Measurements from ENCODE around the gene MYO1B. TPM values are rescaled to one million over a fixed set of nuclear protein-coding genes. Genes with fewer than 3 reads are reported as not detected.

MYO1B gene
- total RNA-seq, 6 experiments from 2014 or later = 214 to 254 (median 236) TPM

DNA sequence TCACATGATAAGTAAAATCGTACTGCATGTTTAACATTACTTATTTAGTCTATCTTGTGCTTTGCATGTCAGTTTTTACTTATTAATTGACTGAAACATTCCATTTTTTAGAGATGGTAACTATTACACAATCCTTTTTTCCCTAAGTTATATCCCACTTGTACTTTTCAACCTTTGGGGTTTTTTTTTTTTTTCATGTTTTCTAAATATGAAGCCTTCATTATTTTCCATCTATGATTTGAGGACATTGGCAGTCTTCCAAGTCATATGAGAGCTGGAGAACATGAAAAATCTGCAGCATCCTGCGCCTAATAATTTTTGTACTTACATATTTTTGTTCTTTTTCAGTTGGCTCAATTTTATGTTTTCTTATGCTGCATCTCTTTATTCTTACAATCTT lies 113.9 kb downstream of the MYO1B start:
- 0 out of 2 replicates have a peak overlapping the region, but pooled peaks have one; percentile 18 for H3K27ac Mint-ChIP-seq
- H3K9me3 Mint-ChIP-seq = peaks cover 11% of the 10 kb centered on the region; the same call in 1 of the 2 replicates
- H3K4me1 Mint-ChIP-seq (ENCODE audit: low read depth) = peaks cover 49% of the 10 kb centered on the region
- H3K27me3 Mint-ChIP-seq (ENCODE audit: insufficient read depth) = no peaks in the 10 kb centered on the region; the same call in 1 of the 2 replicates
- no peak overlapping the region for H3K4me3 Mint-ChIP-seq
- TF ChIP-seq, protein P1, sequence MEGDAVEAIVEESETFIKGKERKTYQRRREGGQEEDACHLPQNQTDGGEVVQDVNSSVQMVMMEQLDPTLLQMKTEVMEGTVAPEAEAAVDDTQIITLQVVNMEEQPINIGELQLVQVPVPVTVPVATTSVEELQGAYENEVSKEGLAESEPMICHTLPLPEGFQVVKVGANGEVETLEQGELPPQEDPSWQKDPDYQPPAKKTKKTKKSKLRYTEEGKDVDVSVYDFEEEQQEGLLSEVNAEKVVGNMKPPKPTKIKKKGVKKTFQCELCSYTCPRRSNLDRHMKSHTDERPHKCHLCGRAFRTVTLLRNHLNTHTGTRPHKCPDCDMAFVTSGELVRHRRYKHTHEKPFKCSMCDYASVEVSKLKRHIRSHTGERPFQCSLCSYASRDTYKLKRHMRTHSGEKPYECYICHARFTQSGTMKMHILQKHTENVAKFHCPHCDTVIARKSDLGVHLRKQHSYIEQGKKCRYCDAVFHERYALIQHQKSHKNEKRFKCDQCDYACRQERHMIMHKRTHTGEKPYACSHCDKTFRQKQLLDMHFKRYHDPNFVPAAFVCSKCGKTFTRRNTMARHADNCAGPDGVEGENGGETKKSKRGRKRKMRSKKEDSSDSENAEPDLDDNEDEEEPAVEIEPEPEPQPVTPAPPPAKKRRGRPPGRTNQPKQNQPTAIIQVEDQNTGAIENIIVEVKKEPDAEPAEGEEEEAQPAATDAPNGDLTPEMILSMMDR (IDR thresholded peaks at IDR 0.05) = no peak
- DNase-seq = no peak
- H3K36me3 Mint-ChIP-seq (ENCODE audit: low read depth) = peaks cover 70% of the 10 kb centered on the region

DNA sequence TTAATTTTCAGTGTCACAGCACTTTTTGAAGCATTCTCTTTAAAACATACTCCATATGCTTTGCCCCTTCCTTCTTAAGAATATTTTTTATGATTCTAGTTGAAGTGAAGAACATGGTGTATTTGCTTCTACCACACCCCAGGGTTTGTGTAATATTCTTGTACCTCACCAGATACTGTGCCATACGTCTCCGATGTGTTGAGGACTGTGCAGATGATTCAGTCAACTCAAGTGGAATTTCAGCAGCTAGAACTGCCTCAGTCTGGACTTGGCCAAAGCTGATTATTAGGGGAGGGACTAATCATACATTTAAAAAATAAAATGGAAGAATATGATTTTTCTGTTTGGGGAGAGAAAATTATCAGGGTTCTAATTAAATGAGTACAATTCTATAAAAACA lies 115.7 kb downstream of the MYO1B start:
- peaks cover 5% of the 10 kb centered on the region for H3K27me3 Mint-ChIP-seq (ENCODE audit: insufficient read depth)
- TF ChIP-seq, protein P1 (IDR thresholded peaks at IDR 0.05) = no peak
- peaks cover 72% of the 10 kb centered on the region for H3K36me3 Mint-ChIP-seq (ENCODE audit: low read depth)
- H3K9me3 Mint-ChIP-seq = no peaks in the 10 kb centered on the region; the same call in 1 of the 2 replicates
- H3K4me3 Mint-ChIP-seq = no peak overlapping the region
- H3K27ac Mint-ChIP-seq = 0 out of 2 replicates have a peak overlapping the region, but pooled peaks have one; percentile 42
- DNase-seq = no peak
- peaks cover 60% of the 10 kb centered on the region for H3K4me1 Mint-ChIP-seq (ENCODE audit: low read depth)

DNA sequence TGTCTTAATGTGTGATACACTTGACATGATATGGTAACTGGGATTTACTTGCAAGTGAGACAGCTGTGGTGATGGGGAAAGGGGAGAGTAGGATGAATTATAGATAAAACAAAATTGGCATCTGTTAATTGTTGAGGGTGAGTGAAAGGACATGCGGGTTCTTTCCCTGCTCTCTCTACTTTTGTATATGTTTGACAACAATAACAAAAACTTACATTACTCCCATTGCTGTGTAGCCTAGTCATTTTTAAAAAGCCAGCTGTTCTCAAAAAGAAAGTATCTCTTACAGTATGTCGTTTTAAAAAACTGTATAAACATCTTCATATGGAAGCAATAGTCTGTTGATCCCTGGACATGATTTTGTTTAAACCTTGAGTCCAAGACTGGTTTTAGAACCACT lies 117.6 kb downstream of the MYO1B start:
- no peak for DNase-seq
- Mint-ChIP-seq H3K4me3 (no peak overlapping the region), H3K36me3 (ENCODE audit: low read depth) (peaks cover 69% of the 10 kb centered on the region), H3K4me1 (ENCODE audit: low read depth) (peaks cover 76% of the 10 kb centered on the region), H3K27ac (peak overlapping the region; percentile 47; the same call in 1 of the 2 replicates), H3K9me3 (no peaks in the 10 kb centered on the region), H3K27me3 (ENCODE audit: insufficient read depth) (peaks cover 15% of the 10 kb centered on the region)
- TF ChIP-seq, protein P1 (IDR thresholded peaks at IDR 0.05) = no peak

DNA sequence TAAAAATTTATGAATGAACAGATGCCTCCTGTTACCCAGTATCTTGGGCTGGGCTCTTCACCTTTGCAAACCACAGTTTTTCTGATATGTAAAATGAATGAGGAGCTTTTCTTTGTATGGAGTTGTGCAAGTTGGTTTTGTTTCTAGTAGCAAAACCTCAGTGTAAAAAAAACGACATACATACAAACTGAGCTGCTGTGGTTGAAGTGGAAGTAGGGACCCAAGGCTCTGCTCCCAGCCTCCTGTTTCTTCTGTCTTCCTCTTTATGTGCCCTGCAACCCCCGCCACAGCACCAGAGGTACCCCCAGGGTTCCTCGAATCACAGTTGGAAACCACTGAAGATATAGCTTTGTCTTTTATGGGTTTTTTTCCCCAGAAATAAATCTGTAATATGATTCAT lies 118.1 kb downstream of the MYO1B start:
- Mint-ChIP-seq H3K4me1 (ENCODE audit: low read depth) (peaks cover 76% of the 10 kb centered on the region), H3K4me3 (no peak overlapping the region), H3K27me3 (ENCODE audit: insufficient read depth) (peaks cover 15% of the 10 kb centered on the region), H3K9me3 (no peaks in the 10 kb centered on the region), H3K27ac (peak overlapping the region; percentile 47; the same call in 1 of the 2 replicates), H3K36me3 (ENCODE audit: low read depth) (peaks cover 70% of the 10 kb centered on the region)
- DNase-seq = no peak
- TF ChIP-seq, protein P1 (IDR thresholded peaks at IDR 0.05) = no peak

DNA sequence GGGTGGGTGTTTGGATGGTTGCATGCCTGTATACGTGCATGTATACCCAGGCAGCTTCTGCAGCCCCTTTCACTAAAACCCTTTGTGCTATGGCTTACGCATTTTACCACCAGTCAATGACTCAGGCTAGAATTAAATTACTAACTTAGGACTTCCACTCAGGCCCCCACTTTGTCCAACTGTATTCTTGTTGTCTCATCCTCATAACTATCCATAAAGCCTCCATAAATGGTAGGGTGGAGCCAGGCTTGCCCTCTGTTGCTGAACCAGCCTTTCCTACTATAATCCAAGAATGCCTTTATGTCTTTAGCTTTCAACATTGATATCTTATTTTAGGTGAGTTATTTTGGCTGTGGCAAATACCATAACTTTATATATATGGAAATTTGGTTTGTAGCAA lies 119.9 kb downstream of the MYO1B start:
- no peak overlapping the region; the same call in 1 of the 2 replicates for H3K4me3 Mint-ChIP-seq
- TF ChIP-seq, protein P1 (IDR thresholded peaks at IDR 0.05) = no peak
- DNase-seq = no peak
- H3K27me3 Mint-ChIP-seq (ENCODE audit: insufficient read depth) = peaks cover 15% of the 10 kb centered on the region
- peak overlapping the region; percentile 85 for H3K27ac Mint-ChIP-seq
- H3K4me1 Mint-ChIP-seq (ENCODE audit: low read depth) = peaks cover 74% of the 10 kb centered on the region
- peaks cover 64% of the 10 kb centered on the region for H3K36me3 Mint-ChIP-seq (ENCODE audit: low read depth)
- no peaks in the 10 kb centered on the region for H3K9me3 Mint-ChIP-seq

Data from HFFc6 (cell line).